Stimulated activated CD8-positive, alpha-beta memory T cell treated with anti-CD3 and anti-CD28 coated beads, Interleukin-4, amount 100 ng/mL, for 24 hours (primary cell): ENCODE measurements around the gene CHMP4A.
"Not testable (repeated sequence)": the region's sequence is repeated elsewhere in the genome, so short reads cannot be mapped to it uniquely, and the experiment has no call there.

ENCODE experiments used
- DNase-seq: peaks from one replicate; pipeline ENCODE4 v3.0.0-alpha.2; 2020; ENCODE audit warnings: low read depth

The CHMP4A gene

GRCh38 chr14:24246765-24247212, 33.5 kb upstream of the CHMP4A start:
- DNase-seq: no peak

DNA sequence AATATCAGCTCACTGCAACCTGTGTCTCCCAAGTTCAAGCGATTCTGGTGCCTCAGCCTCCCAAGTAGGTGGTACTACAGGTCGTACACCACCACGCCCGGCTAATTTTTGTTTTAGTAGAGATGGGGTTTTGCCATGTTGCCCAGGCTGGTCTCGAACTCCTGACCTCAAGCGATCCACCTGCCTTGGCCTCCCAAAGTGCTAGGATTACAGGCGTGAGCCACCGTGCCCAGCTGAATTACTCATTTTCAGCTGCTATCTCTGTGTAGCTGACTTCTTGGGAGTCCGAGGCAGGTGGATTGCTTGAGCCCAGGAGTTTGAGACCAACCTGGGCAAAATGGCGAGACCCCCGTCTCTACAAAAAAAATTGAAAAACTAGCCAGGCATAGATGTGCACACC, 32.1 kb upstream of the CHMP4A start:
- DNase-seq: not testable (repeated sequence)

- no peak for DNase-seq
Observed at GRCh38 chr14:24243336-24243836, 30.1 kb upstream of the CHMP4A start.

DNA sequence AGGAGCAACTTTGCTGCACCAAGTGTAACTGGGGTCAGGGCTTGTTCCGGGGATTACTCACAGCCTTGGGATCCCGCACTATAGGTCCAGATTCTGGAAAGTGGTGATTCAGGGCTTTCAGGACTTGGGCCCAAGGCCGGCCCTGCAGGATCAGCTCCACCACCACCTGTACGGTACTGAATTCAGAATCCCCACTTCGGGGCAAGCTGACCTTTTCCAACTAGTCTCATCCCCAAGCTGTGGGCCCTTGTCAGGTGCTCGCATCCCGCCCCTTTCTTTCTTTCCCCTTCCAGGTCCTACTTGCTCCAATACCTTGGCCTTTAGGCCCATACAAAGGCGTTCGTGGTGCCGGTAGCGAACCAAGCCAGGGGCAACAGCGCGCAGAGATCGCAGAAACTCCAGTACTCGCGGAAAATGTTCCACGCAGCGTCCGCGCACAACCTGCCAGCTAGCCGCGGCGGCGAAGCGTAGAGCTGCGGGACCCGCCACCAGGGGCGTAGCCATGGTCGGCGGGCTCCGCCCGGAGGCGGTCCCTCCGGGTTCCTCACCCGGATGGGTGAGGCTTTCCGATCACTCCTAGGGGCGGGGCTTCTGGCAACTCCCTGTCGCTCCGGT, 28.6 kb upstream of the CHMP4A start:
- DNase-seq: peak; percentile 89

DNA sequence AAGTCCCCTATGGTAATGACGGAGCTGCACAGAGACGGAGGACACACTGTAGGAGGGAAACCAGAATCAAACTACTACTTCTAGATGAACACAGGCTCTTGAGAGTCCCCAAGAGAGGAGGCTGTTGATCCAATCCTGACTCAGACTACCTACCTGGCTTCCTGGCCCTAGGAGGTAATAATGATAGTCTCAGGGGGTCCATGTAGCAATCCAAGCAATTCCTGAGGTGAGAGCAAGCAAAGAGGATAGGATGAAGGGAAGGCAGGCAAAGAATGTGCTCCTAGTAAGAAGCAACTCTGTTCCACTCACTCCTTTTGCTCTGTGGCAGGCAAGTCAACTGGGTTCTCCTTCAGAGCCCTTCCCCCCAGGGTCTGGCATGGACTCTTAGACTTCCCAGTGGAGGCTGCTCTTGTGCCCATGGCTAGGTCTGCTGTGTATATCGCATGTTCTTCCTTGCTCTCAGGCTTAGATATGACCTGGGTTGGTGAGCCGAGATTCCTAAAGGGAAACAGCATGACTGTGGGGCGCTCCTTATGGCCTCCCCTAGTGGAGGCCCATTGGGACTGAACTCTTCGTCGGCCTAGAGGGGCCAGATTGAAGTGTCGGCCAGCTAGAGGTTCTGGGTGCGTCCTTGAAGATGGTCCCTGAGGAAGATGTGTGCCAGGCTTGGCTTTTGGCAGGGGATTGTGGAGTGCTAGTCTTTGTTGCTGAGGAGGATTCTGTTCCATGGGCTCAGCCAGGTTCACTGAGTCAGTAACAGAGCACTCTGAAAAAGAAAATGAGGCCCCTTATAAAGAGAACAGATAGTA, 27.0 kb upstream of the CHMP4A start:
- DNase-seq: no peak

GRCh38 chr14:24238527-24239037, 25.3 kb upstream of the CHMP4A start:
- no peak for DNase-seq

DNA sequence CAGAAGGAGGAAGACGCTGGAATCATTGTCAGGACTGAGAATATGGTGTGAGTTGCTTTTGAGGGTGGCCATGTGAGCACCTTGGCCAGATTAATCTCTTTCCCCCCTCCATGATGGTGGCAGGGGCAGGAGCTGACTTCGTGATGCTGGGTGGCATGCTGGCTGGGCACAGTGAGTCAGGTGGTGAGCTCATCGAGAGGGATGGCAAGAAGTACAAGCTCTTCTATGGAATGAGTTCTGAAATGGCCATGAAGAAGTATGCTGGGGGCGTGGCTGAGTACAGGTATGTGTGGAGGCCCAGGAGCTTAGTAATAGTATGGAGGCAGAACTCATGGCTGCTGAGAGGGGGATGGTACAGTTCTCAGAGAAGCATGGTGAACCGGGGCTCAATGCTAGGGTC, 24.8 kb upstream of the CHMP4A start:
- DNase-seq: no peak

GRCh38 chr14:24237463-24237955, 24.2 kb upstream of the CHMP4A start:
- no peak for DNase-seq

DNA sequence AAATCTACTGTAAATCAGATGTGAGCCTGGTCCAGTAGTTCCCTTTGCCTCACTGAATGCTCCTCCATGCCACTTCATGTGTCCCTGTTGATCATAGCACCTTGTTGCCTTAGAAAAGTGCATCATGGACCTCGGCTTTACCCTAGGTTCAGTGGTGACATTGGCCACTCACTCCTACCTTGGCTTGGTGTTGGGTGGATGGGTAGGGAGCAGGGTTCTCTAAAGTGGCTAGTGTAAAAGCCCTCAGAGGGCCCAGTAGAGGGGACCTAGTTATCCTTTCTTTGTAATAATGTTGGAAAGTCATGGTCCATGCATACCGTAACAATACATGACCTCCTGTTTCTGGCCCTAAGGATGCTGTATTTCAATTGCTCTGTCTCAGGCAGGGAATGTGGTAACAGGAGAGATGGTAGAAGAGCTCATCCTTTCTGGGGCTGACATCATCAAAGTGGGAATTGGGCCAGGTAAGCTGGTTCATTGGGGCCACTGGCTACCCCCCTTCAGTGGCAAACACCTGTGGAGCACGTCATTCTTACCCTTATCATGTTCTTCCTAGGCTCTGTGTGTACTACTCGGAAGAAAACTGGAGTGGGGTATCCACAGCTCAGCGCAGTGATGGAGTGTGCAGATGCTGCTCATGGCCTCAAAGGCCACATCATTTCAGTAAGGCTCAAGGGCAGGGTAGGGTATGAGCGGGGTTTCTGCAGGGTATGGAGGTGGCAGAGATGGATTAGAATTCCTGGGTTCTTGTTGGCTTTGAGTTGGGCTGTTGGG, 23.6 kb upstream of the CHMP4A start:
- no peak for DNase-seq

GRCh38 chr14:24235804-24236688, 22.8 kb upstream of the CHMP4A start:
- no peak for DNase-seq

DNA sequence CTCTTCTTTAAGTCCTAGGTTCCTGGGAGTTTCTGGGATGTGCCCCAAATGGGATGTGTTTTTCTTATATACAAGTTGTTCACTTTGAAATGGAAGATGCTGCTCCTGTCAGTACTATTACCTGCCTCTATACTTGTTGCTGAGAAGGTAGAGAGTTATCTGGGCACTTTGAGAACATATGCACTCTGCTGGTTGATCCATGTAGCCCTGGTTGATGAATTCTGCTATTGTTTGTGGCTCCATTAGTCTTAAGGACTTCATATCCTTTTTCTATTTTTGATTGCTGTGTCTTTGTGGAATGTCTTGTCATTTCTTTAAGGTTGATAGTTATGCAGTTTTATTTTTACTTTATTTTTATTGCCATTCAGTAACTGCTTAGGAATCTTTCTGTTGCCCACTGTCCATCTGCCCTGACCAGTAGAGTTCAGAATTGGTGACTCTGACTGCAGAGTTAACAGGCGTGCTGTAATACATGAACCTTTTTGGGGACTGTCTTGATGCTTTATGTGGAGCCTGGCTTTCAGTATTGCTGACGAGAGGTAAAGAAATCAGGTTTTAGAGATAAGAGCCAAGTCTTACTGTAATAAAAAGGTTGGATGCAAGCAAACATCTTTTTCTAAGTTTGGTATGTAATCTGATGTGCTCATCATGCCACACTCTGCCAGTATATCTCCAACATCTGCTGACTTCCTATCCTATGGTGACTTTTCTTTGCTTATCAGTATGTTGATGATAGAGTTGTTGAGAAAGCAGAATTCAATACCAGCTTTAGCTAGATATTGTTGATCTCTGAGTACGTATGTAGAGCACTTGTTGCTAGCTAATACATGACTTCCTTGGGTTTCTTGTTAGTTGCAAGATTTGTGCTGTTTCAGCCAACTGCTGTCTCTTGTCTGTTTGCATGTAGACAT, 21.1 kb upstream of the CHMP4A start:
- DNase-seq: no peak

GRCh38 chr14:24233538-24233866, 20.2 kb upstream of the CHMP4A start:
- DNase-seq: no peak

- DNase-seq: no peak
Observed at GRCh38 chr14:24232645-24233537, 19.6 kb upstream of the CHMP4A start, which contains the start of gene GMPR2. Gene GMPR2, plus strand, starts transcription at chr14:24232929. Its CDS starts 325 bp downstream, at chr14:24233254.

DNA sequence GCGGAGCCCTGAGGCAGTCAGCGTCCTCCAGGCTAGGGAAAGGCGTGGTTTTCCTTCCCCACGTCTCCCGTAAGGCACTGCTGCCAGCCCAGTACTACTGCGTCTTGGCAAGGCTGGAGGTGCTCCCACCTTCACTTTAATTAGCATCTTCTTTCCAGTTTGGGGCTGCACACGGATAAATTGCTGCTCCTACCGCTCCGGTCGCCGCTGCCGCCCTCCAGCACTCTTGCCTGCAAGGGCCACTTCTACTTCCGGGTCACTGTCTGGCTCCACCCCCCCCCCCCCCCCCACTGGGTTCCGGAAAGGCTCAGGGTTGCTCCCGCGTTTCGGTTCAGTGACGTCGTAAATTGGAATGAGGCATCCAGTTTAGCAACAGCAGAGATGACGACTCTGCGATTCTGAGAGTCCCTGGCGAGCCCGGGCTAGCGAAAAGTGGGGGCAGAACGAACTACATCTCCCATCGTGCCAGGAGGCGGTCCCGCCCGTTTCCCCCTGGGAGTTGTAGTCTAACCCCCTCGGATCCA, 18.9 kb upstream of the CHMP4A start, which contains the start of gene NEDD8:
Gene NEDD8, minus strand, starts transcription at position 247 of the 524 bp plus-strand sequence. Its CDS starts 100 bp downstream, at position 147.
- DNase-seq: peak; percentile 78

- no peak for DNase-seq
Observed at GRCh38 chr14:24231263-24232120, 18.2 kb upstream of the CHMP4A start.

DNA sequence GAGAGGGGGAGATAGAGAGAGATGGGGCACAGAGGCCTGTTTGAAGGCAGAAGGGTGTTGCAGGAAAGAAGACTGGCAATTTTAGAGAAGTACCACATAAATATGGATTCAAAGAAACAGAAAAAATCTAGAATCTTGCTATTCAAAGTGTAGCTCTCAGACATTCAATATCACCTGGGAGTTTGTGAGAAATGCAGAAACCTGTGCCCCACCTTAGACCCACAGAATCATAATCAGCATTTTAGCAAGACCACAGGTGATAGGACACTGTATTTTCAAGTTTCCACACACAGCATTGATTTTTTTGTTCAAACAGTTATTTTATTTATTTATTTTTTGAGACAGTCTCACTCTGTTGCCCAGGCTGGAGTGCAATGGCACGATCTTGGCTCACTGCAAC, 15.6 kb upstream of the CHMP4A start:
- DNase-seq: no peak

- DNase-seq: no peak
Observed at GRCh38 chr14:24226473-24226872, 13.2 kb upstream of the CHMP4A start.

DNA sequence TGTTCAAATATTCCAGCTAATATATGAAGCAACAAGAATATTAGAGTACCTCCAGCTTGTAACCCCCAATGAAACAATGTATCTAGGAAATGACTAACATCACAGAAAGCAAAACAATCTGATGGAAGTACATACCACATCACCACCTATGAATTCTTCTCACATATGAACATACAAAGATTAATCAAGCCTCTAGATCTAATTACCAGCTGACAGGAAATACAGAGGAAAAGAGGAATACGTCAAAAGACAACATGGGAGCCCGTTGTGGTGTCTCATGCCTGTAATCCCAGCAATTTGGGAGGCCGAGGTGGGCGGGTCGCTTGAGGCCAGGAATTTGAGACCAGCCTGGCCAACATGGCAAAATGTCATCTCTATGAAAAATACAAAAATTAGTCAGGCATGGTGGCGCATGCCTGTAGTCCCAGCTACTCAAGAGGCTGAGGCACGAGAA, 11.4 kb upstream of the CHMP4A start:
- no peak for DNase-seq
